K562 (cell line): ENCODE results near the gene OR2B2. TPM values are rescaled to one million over a fixed set of nuclear protein-coding genes. Genes with fewer than 3 reads are reported as not detected.
A peak's percentile ranks its signal among the peaks of the same experiment; 100 is the strongest.

Source experiments
- ATAC-seq: fragments of 200-7000 bp; cut with Tn5 transposase; 3 replicates; pipeline ENCODE4 v1.9.1; 2020; ENCODE audit warnings: moderate library complexity
- BruUV-seq: library from RNA; stranded (reverse); fragments of 400-500 nt; replicated peaks from 2 replicates; lab custom pipeline; 2021; lab: Mats Ljungman, UMichigan
- CTCF ChIA-PET: fragments of 300-600 bp; formaldehyde crosslinking; extraction: SDS; loops from one replicate; lab custom pipeline; 2021; ENCODE audit warnings: low intra/inter-chr PET ratio; lab: Yijun Ruan, JAX
- POLR2A ChIA-PET: fragments of 300-600, 350-650 bp; sonication (Branson Sonifier 250); formaldehyde crosslinking; extraction: SDS; loops from one replicate; lab custom pipeline; 2021; ENCODE audit warnings: antibody characterized with exemption, inconsistent platforms; lab: Yijun Ruan, JAX
- DNase-seq, 4 experiments: peaks; one replicate each; pipeline versions ENCODE4 v3.0.0 to v3.0.0-alpha.2; 2011 to 2018; ENCODE audit warnings: low spot score in 3 of 4, mixed read lengths in 3 of 4; ENCODE audit errors: extremely low read depth in 1 of 4
- FAIRE-seq: peaks from 2 replicates; lab custom pipeline; 2011; peaks lifted over from hg19 to GRCh38; lab: Jason Lieb, UNC
- H2AFZ ChIP-seq: 2 replicates; pipeline ENCODE4 v1.6.0; 2011; ENCODE audit warnings: low read depth, low read length, control low read depth, inconsistent platforms
- H3K27ac ChIP-seq: fragments of 200-600 bp; 3 replicates; pipeline ENCODE4 v1.8.0; 2011; ENCODE audit warnings: low read depth, mild to moderate bottlenecking, control low read depth, inconsistent platforms, low read length, moderate library complexity, mixed read lengths; ENCODE audit errors: extremely low read depth
- H3K27me3 ChIP-seq, 2 experiments: fragments of 300-600 bp in 1 of 2; 2 replicates in 1 of 2; 3 replicates in 1 of 2; pipeline versions ENCODE4 v1.6.0 to v1.8.0; 2011; ENCODE audit warnings: inconsistent platforms in 2 of 2, low read length in 2 of 2, mild to moderate bottlenecking in 1 of 2, mixed read lengths in 1 of 2, moderate library complexity in 1 of 2; ENCODE audit not compliant: control insufficient read depth in 2 of 2, insufficient read depth in 2 of 2
- H3K36me3 ChIP-seq: fragments of 300-600 bp; 3 replicates; pipeline ENCODE4 v1.8.0; 2011; ENCODE audit warnings: mild to moderate bottlenecking, low read length, inconsistent platforms; ENCODE audit not compliant: control insufficient read depth, insufficient read depth
- H3K4me1 ChIP-seq, 2 experiments: fragments of 200-600 bp in 1 of 2; replicated peaks in 1 of 2; 2 replicates in 1 of 2; 3 replicates in 1 of 2; pipeline versions ENCODE4 v1.5.1 to v1.8.0; 2011; ENCODE audit warnings: inconsistent platforms in 2 of 2, low read length in 2 of 2, mild to moderate bottlenecking in 1 of 2, mixed read lengths in 1 of 2, moderate library complexity in 1 of 2; ENCODE audit not compliant: control insufficient read depth in 2 of 2, insufficient read depth in 2 of 2
- H3K4me2 ChIP-seq: 2 replicates; pipeline ENCODE4 v1.6.1; 2011; ENCODE audit warnings: low read length, control low read depth, inconsistent platforms, mixed read lengths; ENCODE audit not compliant: insufficient read depth
- H3K4me3 ChIP-seq: fragments of 200-600 bp; sonication (generic), shearing (Covaris generic); 2 replicates; pipeline ENCODE4 v1.5.1; 2016; ENCODE audit warnings: control low read depth, inconsistent platforms
- H3K79me2 ChIP-seq: fragments of 200-600 bp; 3 replicates; pipeline ENCODE4 v1.8.0; 2011; ENCODE audit warnings: low read length, inconsistent platforms; ENCODE audit not compliant: control insufficient read depth, insufficient read depth
- H3K9ac ChIP-seq, 2 experiments: 2 replicates each; pipeline versions ENCODE4 v1.6.0 to v1.6.1; 2011; ENCODE audit warnings: low read depth in 2 of 2, low read length in 2 of 2, control low read depth in 1 of 2, inconsistent platforms in 1 of 2, mild to moderate bottlenecking in 1 of 2, mixed read lengths in 1 of 2; ENCODE audit not compliant: insufficient read depth in 1 of 2
- H3K9me1 ChIP-seq: one replicate; pipeline ENCODE4 v1.6.0; 2011; ENCODE audit warnings: inconsistent platforms, mild to moderate bottlenecking, low read length, moderate library complexity; ENCODE audit not compliant: control insufficient read depth, insufficient read depth
- H3K9me3 ChIP-seq: replicated peaks from 2 replicates; pipeline ENCODE4 v1.5.1; 2011; ENCODE audit warnings: low read depth, low read length, inconsistent platforms; ENCODE audit not compliant: control insufficient read depth, insufficient read depth
- H4K20me1 ChIP-seq: replicated peaks from 2 replicates; pipeline ENCODE4 v1.6.1; 2011; ENCODE audit warnings: low read length, inconsistent platforms, mixed read lengths; ENCODE audit not compliant: control insufficient read depth, insufficient read depth
- AFF1 ChIP-seq, 2 experiments: fragments of 450-650 bp; IDR thresholded peaks; 2 replicates each; pipeline ENCODE4 v1.6.1; 2018; ENCODE audit warnings: mild to moderate bottlenecking in 2 of 2, low read depth in 1 of 2; ENCODE audit not compliant: partially characterized antibody in 2 of 2
- ELF2 ChIP-seq: fragments of 250-450 bp; sonication (Bioruptor Pico); IDR thresholded peaks from 2 replicates; pipeline ENCODE4 v1.5.0; 2021; ENCODE audit warnings: mild to moderate bottlenecking
- ZNF384 ChIP-seq: IDR thresholded peaks from 2 replicates; pipeline ENCODE4 v1.6.1; 2012; ENCODE audit warnings: low read depth, low read length, improper control_type of control experiment
- in situ Hi-C: fragments of 300-500 bp; cut with MboI; formaldehyde crosslinking; loops from 4 replicates; pipeline ENCODE4 v1.15.0; 2018; ENCODE audit warnings: inconsistent platforms, mixed read lengths
- intact Hi-C: fragments of 100-400 bp; cut with micrococcal nuclease; formaldehyde crosslinking; loops from 2 replicates; pipeline ENCODE4 v1.14.2; 2022
- polyA plus RNA-seq, 8 experiments: library from polyadenylated mRNA; depleted of rRNA in 4 of 8; stranded (reverse) in 5 of 8; unstranded in 3 of 8; fragments of >200 nt; fragmentation: Nextera tagmentation in 2 of 8; fragmentation: Illumina TruSeq in 1 of 8; extraction: Ambion mirVana in 2 of 8; extraction: Trizol in 1 of 8; gene quantifications; 2 replicates each; pipeline versions ENCODE4 v1.2.1 to v1.2.3, GENCODE V29; 2011 to 2014; ENCODE audit warnings: inconsistent platforms in 1 of 8, missing spikeins in 1 of 8
- total RNA-seq, 7 experiments: library from RNA; depleted of rRNA in 6 of 7; stranded (reverse); fragments of >200 nt in 6 of 7; fragmentation: Illumina TruSeq in 2 of 7; extraction: Trizol in 2 of 7; gene quantifications; 2 replicates each; pipeline versions ENCODE4 v1.2.1 to v1.2.3, GENCODE V29; 2011 to 2021; ENCODE audit warnings: low replicate concordance in 1 of 7

The OR2B2 gene
- total and polyA plus RNA-seq, 9 of the 15 experiments (the other 6 are each of a cell fraction or from before 2014, with no cell fraction given) = 0.24 TPM; not detected in 8

GRCh38 chr6:27861861-27862260 lies 50.3 kb downstream of the OR2B2 start:
- BruUV-seq = no TSS peak
- H3K4me1 ChIP-seq = peaks cover 8 to 16% of the 10 kb centered on the region in 2 experiments; a peak in 4 of 5 replicates
- TF ChIP-seq ZNF384 (no peak), AFF1 (IDR thresholded peaks at IDR 0.05; ENCODE audit: low read depth in 1 of 2, partially characterized antibody in 2 of 2) (peak in 1 of 2 experiments; percentile 26), ELF2 (CRISPR knock-in tag) (no peak)
- FAIRE-seq (no peak), ATAC-seq (no peak), DNase-seq (no peak)
- CTCF ChIA-PET = no interaction called here
- no peaks in the 10 kb centered on the region for H3K9me1 ChIP-seq
- H2AFZ ChIP-seq = 0 out of 2 replicates have a peak overlapping the region, but pooled peaks have one; percentile 30
- intact Hi-C loops (no loop called here), in situ Hi-C loops (no loop called here)
- no peak overlapping the region for H3K4me3 ChIP-seq
- H3K79me2 ChIP-seq = peaks cover 34% of the 10 kb centered on the region
- no peaks in the 10 kb centered on the region for H3K36me3 ChIP-seq
- H4K20me1 ChIP-seq = no peaks in the 10 kb centered on the region
- H3K9me3 ChIP-seq = no peaks in the 10 kb centered on the region
- no peak overlapping the region; a peak in 1 of 4 replicates for H3K9ac ChIP-seq
- no peak overlapping the region for H3K27ac ChIP-seq
- H3K27me3 ChIP-seq = no peaks in the 10 kb centered on the region
- POLR2A ChIA-PET = interaction anchor here (0.6 to 18.7 kb wide), 11 partner anchors 9 to 243 kb away, joined by 3 to 241 read pairs (median 4); a partner anchor contains a TSS
- no peak overlapping the region for H3K4me2 ChIP-seq
